Measurements from ENCODE around the gene SPOPL.

SPOPL gene

DNA sequence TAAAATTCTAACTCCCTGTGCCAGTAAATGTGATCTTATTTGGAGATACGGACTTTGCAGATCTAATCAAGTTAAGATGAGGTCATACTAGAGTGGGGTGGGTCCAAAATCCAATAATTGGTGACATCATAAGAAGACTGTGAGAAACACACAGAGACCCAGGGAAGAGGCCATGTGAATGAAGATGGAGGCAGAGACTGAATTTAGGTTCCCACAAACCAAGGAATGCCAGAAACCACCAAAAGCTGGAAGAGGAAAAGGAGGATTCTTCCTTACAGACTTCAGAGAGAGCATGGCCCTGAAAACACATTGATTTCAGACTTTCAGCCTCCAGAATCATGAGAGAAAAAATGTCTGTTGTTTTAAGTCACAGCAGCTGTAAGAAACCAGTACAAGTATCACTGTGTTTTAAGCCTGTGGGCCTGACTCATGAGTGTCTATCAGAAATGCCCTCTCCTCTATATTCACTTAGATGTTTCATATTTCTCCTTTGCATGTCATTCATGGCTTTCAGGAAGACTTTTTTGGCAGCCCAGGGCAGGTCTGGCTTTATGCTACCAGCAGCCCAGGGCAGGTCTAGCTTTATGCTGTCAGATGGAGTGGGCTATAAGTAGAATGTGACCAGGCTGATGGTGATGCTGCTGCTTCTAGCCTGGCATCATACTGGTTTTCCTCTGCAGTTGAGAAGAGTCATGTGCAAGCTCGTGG, 100.0 kb downstream of the SPOPL start:
- DNase-seq (ENCODE audit: low spot score) = no peak

DNA sequence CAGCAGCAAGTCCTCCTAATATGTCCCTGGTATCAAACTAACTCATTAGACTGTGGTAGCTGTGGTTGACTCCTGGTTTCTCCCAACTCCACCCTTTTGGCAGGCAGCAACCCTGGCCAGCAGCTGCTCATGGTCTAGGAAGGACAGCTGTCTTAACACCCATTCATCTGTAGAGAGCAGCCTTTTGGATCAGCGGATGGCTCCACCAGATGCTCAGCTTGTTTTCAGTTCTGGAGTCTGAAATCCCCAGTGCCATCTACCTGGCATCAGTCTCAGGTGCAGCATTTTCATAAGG, 100.5 kb downstream of the SPOPL start:
- no peak for DNase-seq (ENCODE audit: low spot score)

DNA sequence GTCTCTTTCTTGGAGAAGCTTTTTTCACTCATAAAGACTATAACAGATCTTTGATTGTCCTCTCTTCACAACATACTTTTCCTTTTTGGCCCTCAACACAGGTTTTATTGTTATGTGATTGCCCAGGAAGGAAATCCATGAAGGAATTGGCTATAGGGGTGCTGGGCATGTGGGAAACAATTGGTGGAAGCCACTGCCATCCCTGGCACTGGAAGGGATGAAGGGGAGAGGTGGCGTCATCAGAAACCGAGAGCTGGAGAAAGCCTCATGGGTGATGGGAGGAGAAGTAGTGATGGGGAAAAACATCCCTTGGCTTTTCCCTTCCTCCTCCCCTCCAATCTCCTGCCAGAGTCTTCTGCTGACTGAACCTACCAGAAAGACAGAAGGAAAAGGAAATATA, 106.2 kb downstream of the SPOPL start:
- no peak for DNase-seq (ENCODE audit: low spot score)

DNA sequence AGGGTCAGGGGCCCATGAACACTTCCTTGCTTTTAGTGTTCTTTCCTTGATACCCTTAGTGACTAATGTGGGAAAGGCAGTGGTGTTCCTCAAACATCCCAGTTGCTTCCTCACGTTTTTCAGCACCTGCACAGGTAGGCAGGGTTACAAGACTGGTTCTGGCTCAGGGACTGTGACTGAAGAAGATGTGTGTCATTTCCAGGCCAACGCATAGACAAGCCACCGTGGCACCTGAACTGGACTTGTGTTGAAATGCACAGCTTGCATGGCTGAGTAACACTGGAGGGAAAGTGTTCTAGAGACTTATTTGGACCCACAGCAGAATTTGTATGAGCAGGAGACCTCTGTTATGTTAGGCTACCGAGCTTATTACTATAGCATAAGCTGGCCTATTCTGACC, 107.9 kb downstream of the SPOPL start:
- no peak for DNase-seq (ENCODE audit: low spot score)

DNA sequence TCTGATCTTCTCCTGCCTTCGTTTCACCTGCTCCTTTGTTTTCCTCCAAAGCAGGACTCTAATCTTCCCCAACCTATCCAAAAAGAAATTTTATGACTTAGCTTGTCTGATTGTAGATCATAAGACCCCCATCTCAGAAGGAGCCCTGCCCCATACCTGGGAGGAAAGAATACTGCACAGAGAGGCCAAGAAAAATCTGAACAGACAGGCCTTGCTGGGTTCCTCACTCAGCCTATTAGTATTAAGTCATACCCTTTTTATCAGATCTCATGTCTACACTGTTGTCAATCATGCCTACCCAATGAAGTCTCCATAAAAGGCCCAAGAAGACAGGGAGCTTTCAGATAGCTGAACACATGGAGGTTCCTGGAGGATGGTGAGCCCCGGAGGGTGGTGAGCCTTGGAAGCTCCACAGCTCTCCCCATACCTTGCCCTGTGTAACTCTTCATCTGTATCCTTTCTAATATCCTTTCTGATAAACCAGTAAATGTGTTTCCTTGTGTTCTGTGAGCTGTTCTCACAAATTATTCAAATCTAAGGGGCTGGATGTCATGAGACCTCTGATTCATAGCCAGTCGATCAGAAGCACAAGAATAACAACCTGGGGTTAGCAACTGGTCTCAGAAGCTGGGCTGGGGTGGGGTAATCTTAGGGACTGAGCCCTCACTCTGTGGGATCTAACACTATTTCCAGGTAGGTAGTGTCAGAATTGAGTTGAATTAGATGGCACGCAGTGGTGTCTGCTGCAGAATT, 108.8 kb downstream of the SPOPL start:
- no peak for DNase-seq (ENCODE audit: low spot score)

DNA sequence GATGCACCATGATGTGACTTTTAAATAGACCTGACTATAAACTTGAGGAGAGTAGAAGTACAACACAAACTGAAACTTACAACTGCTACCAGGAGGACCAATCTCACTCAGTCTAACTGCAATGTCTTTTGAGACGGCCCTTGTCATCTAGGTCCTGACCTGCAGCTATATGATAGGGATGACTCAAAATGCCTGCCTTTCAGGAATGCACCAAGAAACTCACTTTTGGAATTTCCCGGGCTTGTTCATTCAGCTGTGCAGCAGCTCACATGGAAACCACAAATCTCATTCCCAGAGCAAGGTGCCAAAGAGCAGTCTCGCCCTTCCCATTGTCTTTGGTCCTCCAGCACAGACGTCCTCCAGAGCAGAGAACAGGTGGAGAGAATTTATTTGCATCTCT, 113.7 kb downstream of the SPOPL start:
- no peak for DNase-seq (ENCODE audit: low spot score)

DNA sequence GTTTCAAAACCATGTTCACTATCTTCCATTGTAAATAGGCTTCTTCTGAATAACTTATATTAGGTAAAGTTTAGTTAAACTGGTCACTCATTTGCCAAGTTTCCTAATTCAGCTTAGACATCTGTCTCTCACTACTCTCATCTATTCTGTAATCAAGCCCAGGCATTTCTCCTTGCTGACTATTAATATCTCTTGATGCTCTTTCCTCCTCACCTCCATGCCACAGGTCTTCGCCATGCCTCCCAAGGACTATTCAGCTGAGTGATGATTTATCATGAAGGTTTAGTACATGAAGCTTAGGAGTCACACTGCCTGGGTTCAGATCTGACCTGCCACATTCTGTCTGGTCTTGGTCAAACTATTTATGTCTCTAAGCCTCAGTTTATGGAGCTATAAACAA, 115.5 kb downstream of the SPOPL start:
- no peak for DNase-seq (ENCODE audit: low spot score)

DNA sequence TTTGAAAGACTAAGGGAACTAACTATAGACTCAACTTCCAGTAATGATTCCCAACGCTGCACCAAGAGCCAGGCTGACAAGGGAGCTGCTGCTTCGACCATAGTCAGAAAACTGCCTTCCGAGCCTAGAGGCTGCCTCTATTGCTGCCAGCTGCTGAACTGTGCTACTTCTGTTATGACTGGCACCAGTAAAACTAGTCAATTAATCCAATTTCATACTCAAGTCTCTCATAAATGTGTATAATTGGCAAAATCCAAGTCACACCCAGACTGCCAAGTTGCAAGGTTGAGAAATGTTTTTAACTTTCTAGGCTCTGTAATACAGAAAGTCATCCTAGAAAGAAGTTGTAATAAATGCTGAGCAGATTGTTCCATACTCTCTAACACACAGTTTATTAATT, 117.4 kb downstream of the SPOPL start:
- no peak for DNase-seq (ENCODE audit: low spot score)

DNA sequence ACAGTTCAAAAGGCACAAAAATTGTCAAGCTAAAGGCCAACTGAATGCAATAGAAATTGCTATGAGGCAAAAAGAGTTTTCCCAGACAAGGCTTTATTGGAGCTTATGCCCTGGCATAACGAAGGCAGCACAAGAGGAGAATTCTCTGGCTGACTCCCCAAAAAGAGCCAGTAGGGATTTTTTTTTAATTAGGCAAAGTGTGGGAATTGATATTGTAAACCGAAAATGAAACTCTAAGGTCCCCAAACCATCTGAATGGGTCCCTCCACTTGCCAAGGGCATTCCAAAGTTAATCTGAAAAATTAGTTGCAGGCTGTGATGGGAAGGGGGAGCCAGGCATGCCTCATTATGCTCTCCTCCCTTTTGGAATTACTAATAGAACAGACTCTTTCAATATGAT, 118.9 kb downstream of the SPOPL start:
- no peak for DNase-seq (ENCODE audit: low spot score)

DNA sequence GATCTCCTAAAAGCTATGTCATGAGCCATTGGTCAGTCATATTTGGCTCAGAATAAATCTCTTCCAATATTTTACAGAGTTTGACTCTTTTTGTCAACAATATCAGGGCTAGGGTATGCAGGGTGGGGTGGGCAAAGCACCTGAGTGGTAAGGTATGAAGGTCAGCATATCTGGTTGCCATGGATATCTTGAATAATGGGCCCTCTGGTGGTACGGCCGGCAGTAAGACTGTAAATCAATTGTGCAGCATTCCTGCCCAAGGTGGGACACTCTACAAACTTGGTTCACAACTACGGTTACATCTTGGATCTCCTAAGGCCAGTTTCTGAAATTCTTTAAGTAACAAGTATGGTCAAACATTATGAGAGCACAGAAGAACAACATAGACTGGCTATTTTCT, 119.6 kb downstream of the SPOPL start:
- no peak for DNase-seq (ENCODE audit: low spot score)

DNA sequence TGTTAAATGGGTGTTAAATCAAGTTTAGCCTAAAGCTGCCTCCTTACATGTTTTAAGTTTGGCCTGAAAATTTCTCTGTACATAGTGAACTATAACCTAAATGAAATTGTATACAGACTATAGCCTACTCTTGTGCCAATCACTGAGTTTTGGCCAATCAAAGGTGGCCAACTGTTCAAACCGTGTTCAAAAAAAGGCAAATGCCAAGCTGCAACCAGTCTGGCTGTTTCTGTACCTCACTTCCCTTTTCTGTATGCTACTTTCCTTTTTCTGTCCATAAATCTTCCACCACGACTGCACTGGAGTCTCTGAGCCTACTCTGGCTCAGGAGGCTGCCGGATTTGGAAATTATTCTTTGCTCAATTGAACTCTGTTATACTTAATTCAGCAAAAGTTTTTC, 121.0 kb downstream of the SPOPL start:
- DNase-seq (ENCODE audit: low spot score) = no peak

Measured in ecto neural progenitor cell (in vitro differentiated cells).